DND-41 (cell line): ENCODE results near the gene HCN3.

Source experiments
- EZH2 ChIP-seq: IDR thresholded peaks from 3 replicates; pipeline ENCODE4 v1.6.1; 2012; ENCODE audit warnings: borderline replicate concordance, low read depth, mild to moderate bottlenecking, moderate library complexity, low read length, inconsistent platforms; ENCODE audit not compliant: severe bottlenecking
- TF ChIP-seq, protein P1 (sequence below): IDR thresholded peaks from 2 replicates; pipeline ENCODE4 v1.5.1; 2012; ENCODE audit warnings: borderline replicate concordance, low read length, moderate library complexity, mild to moderate bottlenecking; ENCODE audit not compliant: poor library complexity, severe bottlenecking; ENCODE audit errors: extremely low read depth

DNA sequence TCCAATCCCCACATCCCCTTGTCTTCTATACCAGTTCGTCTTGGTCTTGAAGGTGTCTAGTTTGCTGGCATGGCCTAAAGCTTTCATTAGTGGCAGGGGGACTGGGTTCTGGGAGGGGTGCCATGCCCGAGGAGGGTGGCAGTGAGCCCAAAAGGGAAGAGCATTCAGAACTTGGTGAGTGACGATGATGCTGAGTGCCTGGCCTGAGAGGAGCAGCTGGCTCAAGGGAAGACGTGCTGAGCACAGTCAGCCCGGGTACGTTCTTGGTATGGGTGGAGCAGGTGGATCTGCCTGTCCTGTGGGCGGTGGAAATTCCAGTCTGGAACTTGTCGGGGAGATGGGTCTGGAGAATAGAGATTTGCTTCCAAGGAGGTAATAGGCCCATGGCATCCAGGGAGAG lies 36.0 kb downstream of the HCN3 start:
- TF ChIP-seq, protein P1, sequence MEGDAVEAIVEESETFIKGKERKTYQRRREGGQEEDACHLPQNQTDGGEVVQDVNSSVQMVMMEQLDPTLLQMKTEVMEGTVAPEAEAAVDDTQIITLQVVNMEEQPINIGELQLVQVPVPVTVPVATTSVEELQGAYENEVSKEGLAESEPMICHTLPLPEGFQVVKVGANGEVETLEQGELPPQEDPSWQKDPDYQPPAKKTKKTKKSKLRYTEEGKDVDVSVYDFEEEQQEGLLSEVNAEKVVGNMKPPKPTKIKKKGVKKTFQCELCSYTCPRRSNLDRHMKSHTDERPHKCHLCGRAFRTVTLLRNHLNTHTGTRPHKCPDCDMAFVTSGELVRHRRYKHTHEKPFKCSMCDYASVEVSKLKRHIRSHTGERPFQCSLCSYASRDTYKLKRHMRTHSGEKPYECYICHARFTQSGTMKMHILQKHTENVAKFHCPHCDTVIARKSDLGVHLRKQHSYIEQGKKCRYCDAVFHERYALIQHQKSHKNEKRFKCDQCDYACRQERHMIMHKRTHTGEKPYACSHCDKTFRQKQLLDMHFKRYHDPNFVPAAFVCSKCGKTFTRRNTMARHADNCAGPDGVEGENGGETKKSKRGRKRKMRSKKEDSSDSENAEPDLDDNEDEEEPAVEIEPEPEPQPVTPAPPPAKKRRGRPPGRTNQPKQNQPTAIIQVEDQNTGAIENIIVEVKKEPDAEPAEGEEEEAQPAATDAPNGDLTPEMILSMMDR, result no peak
- TF ChIP-seq EZH2, result no peak
